Vagina (tissue), 2 donors: Measurements from ENCODE around the gene TPCN2.

Source experiments
- CTCF ChIP-seq, 3 experiments: fragments of 450-650 bp in 2 of 3; fragments of 200-600 bp in 1 of 3; sonication (generic) in 1 of 3; IDR thresholded peaks; one replicate each; pipeline ENCODE4 v1.5.1; 2017 to 2019; ENCODE audit warnings: antibody characterized with exemption in 3 of 3, mild to moderate bottlenecking in 2 of 3, moderate library complexity in 2 of 3
- POLR2A ChIP-seq, 2 donors: fragments of 450-650 bp; IDR thresholded peaks; one replicate each; pipeline ENCODE4 v1.6.1; 2017; ENCODE audit warnings: antibody characterized with exemption in 2 of 2, mild to moderate bottlenecking in 2 of 2, moderate library complexity in 2 of 2
- POLR2AphosphoS5 ChIP-seq, 2 donors: sonication (generic); formaldehyde crosslinking; IDR thresholded peaks; one replicate each; pipeline ENCODE4 v1.9.0; 2017; ENCODE audit warnings: antibody characterized with exemption in 2 of 2, mild to moderate bottlenecking in 2 of 2, low read depth in 1 of 2; ENCODE audit not compliant: insufficient read depth in 1 of 2

- TF ChIP-seq CTCF (IDR thresholded peaks at IDR 0.05) (no peak), POLR2AphosphoS5 (IDR thresholded peaks at IDR 0.05; ENCODE audit: insufficient read depth in 1 of 2, low read depth in 1 of 2) (no peak), POLR2A (IDR thresholded peaks at IDR 0.05) (no peak)
These were observed 17.7 kb downstream of the TPCN2 start for GRCh38 chr11:69066122-69067112.
